GM18873 (cell line): ENCODE data around the gene CHIT1.

Experiments
- ATAC-seq: cut with Tn5 transposase; IDR thresholded peaks from one replicate; pipeline ENCODE4 v1.9.1; 2021; ENCODE audit warnings: mild to moderate bottlenecking, moderate library complexity, moderate number of reproducible peaks; ENCODE audit not compliant: unreplicated experiment, low FRiP score

The CHIT1 gene

DNA sequence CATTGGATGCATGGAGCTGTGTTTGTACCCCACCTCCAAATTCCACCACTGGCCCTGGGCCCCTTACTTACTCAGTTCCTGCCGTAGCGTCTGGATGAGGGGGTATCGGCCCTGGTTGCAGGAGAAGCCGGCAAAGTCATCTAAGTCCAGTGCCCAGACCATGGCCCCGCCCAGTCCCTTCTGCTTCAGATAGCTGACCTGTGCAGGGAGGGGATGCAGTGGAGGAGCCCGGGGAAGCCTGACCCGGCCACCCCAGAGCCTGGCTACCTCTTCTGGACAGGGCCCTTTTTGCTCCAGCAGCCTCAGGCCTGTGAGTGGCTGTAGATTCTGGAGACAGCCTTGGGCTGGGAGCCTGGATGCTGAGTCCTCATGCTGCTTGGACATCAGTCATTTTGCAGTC is 11.8 kb downstream of the CHIT1 start:
- ATAC-seq, result no peak

DNA sequence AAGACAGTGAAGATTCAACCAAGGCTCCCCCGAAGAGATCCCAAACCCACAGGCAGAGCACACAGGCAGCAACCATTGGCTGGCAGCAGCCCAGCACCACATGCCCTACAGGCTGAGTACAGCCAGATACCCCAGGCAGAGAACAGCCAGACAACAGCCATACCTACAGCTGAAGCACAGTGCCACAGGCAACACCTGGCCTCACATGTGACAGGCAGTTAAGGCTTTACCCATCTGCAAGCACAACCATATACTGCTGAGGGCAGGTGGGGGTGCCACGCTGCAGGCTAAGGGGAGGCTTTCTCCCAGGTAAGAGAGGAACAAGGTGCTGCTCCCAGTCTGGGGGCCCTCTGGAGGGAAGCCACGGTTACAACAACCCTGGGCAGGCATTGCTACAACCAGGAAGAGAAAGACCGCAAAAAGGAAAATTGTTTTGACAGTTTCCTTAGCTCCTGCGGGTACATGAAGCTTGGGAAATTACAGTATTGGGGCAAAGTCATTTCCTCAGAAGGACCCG is 12.3 kb downstream of the CHIT1 start:
- no peak for ATAC-seq

DNA sequence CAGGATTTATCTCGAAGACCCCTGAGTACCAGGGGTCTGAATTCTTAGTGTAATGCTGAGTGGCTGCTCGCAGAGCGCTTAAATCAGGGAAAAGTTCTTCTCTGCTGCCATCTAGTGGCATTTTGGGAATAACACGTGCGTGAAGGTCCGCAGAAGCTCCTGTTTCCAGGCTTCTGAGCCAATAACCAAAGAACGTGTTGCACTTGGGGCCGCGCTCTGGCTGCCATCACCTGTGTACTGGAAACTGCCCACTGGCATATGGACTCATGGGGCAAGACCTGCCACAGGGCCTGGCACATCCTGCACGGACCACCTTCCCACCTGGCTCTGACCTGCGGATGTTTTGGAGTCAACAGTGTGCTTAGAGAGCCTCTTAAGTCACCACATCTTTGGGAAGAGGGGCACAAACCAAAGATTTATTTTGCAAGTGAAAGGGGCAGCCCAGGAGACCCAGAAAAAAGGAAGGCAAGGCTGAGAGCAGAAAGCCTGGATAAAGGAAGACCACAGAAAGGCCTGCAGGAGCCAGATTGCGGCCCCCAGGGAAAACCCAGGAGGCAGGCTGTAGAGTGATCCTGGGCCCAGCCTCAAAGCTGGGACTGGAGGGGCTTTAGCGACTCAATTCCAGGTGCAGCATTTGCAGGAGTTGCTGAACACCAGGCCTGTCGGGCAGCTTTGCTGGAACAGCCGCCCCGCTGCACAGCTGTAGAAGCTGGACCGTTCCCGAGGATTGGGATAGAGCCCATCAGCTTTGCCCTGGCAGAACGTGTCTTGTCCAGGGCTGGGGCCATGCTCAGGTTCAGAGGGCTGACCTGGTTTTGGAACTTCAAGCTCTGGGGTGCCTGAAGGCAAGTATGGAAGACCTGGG is 13.0 kb downstream of the CHIT1 start:
- ATAC-seq, result no peak

DNA sequence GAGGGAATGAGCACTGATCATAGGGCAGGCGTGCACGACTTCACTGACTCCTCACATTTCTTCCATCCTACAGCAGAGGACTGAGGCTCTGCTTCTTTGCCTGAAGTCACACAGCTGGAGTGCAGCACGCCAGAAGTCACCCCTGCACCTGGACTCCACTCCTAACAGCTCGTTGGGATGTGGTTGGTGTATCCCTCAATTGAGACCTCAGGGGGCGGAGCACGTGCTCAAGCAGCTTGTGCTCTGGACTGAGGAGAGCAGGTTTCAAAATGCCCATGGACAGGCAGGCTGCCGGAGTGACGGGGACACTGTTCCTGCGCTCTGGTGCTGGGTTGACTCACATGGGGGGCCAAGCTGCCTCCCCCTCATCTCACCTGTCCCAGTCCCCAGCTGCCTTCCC is 13.9 kb downstream of the CHIT1 start:
- ATAC-seq, result no peak

DNA sequence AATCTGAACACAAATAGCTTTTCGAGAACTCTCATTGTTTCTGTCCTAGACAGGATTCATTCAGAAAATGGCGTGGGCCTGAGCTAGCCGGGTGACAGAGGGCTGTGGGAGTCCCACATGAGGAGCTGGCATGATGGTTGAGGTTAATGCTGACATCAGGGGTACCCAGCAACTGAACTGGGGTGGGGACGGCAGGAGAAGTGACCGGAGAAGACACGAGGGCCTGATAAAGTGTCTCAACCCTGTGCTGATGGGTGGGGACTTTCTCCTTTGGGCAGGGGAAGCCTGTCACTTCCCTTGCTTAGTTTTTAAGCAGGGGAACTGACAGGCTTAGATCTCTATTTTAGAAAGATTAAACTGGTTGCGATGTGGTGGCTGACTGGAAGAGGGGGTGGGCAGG is 14.6 kb downstream of the CHIT1 start:
- no peak for ATAC-seq

DNA sequence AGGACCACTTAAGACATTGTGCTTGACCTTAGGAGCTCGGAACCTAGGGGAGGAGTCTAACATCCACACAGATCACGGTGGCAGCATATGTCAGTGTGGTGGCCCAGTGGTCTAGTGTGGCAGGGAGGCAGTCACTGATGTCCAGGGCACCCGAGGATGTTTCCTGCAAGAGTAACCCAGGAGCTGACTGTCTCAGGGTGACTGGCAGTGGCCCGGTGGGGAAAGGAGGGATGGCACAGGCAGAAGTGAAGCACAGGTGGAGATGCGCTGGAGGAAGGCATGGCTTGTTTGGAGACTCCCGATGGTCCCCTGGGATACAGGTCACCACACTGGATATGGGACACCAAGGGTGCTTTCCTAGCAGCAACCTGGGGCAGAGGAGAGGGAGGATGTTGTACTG is 16.3 kb downstream of the CHIT1 start:
- no peak for ATAC-seq

DNA sequence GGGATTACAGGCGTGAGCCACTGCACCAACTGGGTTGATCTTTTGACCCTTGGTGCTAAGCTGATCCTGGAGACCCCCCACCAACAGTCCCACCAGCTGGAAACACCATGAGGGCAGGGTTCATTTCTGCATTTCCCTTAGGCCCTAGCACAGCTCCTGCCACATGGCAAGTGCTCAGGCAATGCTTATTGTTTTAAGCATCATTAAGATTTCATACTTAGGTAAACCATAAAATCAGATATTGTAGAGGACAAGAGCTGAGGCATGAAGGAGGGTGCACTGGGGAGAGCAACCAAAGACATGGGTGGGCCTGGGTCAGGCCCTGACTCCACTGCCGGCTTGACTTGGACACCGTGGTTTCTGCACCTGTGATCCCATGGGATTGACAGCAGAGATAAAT is 17.7 kb downstream of the CHIT1 start:
- ATAC-seq, result no peak

DNA sequence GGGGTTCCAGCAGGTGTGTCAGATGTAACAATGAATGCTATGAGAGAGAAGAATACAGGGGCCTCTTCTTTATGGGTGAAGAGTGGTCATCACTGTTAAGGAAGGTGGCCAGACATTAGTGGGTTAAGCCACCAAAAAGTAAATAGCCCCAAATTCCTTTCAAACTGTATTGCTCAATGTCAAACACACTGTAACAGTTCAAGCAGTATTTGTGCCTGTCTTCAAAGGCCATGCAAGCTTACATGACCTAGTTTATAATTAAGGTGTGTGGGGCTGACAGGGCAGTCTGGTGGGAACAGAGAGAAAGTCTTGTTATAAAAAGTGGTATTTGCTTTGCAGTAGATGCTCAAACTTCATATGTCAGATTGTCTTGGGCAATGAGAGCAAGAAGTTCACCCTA is 18.5 kb downstream of the CHIT1 start:
- ATAC-seq, result no peak

DNA sequence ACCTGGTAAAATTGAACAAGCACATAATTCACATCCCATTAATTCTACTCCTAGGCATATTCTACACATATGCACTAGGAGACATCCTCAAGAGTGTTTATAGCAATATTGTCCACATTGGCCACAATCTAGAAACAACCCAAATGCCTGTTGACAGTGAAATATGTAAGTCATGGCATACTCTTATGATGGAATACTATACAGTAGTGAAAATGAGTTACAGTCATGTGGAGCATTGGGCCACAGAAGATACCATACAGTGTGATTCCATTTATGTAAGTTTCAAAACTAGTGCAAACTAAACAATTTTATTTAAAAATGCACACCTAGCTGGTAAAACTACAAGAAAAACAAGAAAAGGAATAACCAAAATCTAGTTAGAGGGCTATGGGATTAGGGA is 19.1 kb downstream of the CHIT1 start:
- no peak for ATAC-seq

DNA sequence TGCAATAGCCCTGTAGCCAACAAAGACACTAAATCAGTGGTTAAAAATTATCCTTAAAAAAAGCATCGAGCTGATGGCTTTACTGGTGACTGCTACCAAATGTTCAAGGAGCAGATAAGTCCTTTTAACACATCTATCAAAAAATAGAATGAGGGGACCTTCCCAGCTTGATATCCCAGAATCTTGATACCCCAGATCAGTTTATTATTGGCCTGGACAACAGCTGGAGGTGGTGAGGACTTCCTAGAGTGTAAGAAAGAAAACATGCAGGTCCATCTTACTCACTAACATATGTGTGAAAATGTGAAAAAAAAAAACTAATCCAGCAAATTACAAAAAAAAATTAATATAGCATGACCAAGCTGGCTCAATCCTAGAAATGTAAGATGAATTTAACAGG is 21.3 kb downstream of the CHIT1 start:
- ATAC-seq, result no peak

DNA sequence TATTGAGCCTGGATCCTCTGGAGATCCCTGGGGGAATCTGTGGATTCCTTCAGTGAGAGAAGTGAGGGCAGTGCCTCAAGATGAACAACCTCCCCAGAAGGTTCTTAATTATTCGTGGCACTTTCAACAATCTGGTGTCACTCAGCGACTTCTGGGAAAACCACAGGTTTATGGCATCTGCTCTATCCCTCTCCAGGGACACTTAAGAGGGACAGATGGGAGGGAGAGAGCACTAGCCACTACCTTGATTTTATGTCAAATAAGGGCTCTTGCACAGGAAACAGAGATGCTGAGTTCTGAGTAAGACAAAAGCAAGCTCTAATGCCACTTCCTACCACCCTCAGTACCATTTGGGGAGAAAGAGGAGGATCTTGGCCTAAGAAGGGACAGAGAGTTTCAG is 21.7 kb downstream of the CHIT1 start:
- no peak for ATAC-seq

DNA sequence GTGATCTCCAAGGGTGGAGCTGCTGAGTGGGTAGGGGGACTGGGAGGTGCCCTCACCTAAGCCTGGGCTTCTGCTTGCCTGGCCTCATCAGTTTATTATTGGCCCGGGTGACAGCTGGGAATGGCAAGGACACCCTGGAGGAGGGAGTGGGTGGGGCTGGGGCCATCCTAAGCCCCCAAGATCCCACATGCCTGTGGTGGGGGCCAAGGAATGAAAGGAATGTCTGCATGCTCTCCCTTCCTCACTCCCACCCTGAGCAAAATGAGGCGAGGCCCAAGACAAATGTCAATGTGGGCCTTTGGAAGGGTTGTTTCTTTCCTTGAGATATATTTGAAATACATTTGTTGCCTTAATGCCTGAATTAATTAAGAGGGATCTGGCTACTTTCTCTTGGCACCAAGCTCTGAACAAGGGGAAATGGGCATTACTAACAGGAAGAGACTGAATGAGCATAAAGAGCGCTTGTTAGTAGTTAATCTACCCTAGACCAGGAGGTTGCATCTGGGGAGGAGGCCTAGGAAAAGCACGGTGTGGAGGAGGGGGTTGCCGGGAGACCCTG is 23.3 kb downstream of the CHIT1 start:
- ATAC-seq, result no peak

DNA sequence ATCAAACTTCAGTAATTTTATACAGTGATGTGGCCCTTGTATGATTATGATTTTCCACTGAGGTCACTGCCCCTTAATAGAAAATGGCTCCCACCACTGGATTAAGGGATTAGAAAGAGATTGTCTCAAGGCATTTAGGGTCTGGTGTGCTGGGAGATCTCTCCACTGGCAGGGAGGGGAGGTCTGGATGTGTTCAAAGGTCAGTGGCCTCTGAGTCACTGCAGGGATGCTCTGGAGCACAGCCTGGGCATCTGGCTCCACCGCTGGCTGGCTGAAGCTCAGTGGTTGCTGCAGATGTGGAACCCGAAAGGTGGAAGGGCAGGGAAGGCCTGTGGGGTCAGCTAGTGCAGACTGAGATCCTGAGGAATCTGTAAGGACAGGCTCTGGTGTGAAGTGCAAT is 24.7 kb downstream of the CHIT1 start:
- no peak for ATAC-seq

DNA sequence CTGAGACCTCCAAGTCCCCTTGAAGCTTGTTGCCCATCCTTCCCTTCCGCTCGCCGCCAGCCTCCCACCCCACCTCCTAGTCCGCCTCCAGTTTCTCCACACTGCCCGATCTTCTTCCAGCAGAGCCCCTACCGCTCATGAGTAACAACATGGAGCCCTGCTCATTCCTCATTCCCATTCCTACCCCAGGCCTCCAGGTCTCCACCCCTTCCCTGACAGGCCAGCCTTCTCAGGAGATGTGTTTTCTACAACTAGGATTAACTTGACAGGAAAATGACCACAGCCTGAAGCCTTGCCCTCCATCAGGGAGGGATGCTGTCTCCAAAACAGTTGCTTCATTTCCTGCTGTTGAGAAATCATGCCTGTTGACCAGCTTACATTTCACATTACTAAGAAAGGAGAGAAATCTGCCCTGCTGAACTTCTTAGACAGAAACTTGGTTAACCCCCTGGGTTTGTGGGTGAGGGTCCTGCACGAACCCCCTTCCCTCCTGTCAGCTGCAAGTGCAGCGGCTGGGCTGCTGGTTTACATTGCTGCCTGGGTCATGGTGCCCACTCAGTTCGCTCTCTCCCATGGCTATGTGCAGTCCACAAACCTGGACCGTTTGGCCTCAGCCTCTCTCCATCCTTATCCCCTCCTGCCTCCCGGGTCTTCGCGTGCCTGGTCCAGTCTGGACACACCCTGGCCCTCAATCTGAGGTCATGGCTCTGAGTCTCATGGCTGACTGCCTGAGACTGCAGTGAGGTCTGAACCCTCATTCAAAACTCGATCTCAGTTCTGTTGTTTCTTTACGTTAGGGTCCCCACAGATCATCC is 26.8 kb downstream of the CHIT1 start:
- ATAC-seq, result no peak

DNA sequence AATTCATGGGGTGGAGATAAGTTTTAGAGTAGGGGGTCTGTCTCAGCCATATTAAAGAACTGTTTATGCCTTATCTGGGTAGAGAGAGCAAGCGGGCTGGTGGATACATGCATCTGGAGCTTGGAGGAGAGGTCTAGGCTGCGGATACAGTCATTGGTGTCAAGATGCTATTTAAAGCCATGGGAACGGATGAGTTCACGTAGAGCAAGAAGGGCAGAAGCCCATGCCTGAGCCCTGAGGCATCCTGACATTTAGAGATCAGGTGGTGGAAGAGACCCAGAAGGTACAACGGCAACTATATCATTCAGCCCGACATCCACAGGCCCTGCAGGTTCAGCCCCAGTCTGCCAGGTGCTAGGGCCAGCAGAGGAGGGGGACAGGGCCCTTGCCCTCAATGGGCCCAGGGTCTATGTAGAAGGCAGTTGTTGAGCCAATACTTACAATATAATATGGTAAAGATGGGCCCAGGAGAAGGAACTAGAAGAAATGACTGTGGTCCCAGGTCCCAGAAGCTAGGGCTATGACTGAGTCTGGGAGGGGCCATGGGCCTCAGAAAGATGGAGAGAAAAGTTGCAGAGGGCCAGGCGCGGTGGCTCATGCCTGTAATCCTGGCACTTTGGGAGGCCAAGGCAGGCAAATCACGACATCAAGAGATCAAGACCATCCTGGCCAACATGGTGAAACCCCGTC is 27.8 kb downstream of the CHIT1 start:
- no peak for ATAC-seq

DNA sequence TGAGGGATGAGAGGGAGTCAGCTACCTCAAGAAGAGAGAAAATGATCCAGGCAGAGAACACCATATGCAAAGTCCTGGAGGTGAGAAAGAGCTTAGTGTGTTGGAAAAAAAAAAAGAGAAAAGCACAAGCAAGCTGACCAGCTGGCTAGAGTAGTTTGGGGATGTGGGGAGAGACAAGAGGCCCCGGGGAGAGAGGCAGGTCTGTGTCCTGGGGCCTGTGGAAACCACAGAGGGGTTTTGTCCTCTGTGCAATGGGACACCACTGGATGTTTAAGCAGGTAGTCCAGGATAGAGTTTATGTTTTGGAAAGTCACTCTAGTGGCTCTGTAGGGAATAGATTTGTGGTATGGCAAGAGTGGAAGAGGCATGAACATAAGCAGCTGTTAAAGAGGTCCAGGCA is 28.6 kb downstream of the CHIT1 start:
- no peak for ATAC-seq

DNA sequence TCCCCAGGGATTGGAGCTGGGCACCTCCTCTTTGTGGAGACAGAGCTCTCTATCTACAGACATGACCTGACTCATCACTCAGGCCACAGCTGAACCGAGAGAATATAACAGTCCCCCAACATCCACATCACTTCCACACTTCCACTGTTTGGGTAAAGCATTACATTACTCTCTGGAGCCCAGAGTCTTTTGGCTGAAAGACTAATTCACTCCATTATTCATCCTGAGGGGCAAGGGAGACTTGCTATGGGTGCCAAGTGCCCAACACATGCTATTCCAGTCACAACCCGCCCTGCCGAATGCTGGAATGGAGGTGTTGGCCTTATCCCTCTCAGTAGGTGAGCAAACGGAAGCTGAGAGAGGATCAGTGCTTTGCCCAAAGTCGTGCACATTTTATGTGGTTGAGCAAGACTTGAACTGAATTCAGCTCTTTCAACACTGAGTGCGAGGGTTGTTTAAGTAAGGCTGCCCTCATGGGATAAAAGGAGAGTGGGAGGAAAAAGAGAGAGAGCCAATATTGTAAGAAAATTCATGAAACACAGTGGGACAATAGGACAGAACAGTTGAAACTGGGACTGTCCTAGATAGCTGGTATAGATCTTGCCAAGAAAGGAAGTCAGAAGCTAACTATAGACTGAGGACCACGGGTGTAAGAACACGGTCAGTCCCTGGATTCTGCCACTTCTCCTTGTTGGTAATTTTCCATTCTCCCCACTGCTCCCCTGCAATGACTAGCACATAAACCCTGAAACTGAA is 29.5 kb downstream of the CHIT1 start:
- ATAC-seq, result no peak

DNA sequence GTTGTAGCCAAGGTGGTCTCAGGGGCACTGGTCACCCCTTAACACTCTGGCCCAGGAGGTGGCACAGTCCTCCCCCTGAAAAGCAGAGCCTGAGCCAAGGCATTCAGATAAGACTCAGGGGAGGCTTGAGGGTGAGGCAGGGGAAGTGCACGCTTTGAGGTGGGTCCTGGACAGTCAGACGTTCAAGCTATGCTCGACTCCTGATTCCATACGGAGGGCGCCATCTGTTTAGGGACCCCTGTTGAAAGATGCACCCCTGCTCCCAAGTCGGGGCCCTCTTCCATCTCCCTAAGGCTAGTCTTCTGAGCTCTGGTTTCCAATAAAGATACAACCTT is 30.0 kb downstream of the CHIT1 start:
- no peak for ATAC-seq

DNA sequence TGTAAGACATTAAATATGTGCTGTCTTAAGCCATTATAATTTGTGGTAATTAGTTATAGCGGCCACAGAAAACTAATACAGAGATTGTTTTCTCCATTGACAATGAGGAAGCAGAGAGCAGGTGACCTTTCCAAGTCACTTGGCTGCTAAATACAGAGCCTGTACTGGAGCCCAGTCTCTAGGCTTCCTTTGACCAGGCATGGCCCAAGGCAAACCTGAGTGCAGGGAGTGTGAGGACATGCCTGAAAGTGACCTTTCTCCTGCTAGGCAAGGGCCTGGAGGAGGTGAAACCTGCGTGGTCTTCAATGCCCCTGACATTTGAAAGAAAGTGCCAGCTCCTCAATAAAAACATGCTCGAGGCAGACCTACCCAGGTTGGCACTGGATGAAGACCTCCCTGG is 30.5 kb downstream of the CHIT1 start:
- ATAC-seq, result no peak

DNA sequence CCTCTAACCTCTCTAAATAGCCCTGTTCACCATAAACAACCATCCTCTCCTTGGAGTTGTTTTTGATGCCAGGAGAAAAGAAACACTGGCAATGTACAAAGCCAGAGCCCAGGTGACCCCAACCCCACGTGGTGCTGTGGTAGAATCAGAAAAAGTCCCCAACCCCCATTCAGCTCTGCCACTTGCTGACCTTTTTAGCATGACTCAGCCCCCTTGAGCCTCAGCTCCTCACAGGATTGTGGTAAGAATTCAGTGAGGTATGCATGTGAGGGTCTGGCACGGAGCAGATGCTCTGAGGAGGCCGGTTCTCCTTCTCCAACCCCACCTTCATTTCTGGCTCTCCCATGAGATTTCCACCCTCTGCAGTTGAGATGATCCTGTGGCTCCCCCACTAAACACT is 31.8 kb downstream of the CHIT1 start:
- no peak for ATAC-seq
